Renal pelvis (tissue), 4 donors: Measurements from ENCODE around the gene GPX4. TPM values are rescaled to one million over a fixed set of nuclear protein-coding genes. Genes with fewer than 3 reads are reported as not detected.

Experiments
- DNase-seq: peaks from one replicate; pipeline ENCODE4 v3.0.0-alpha.2; 2013
- polyA plus RNA-seq, 3 donors: library from polyadenylated mRNA; unstranded; fragments of 120-200 nt; gene quantifications; one replicate each; pipeline ENCODE4 v1.2.1, GENCODE V29; 2013; ENCODE audit not compliant: insufficient read length in 3 of 3

The GPX4 gene
- polyA plus RNA-seq, 3 donors: 246 to 301 (median 294) TPM

DNA sequence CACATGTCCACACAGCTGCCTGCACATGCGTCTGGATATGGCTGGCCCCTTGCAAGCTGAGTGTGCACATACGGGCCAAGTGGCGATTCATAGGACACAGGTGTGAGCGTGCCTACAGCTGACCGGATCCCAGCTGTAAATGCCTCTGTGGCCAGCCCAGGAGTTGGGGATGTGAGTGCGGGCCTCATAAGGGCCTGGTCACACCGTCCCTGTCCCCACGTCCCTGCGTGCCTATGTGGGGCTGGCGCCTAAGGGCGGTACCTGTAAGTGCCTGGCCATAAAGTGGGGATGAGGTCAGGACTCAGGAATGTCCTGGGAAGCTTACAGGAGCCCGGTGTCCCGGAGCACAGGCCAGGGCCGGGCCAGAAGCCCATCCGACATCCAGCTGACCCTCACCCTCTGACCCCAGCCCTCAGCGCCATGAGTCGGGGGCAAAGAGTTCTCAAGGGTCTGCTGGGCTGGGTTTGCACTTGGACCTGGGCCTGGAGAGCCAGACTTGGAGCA lies 38.1 kb upstream of the GPX4 start:
- no peak for DNase-seq

DNA sequence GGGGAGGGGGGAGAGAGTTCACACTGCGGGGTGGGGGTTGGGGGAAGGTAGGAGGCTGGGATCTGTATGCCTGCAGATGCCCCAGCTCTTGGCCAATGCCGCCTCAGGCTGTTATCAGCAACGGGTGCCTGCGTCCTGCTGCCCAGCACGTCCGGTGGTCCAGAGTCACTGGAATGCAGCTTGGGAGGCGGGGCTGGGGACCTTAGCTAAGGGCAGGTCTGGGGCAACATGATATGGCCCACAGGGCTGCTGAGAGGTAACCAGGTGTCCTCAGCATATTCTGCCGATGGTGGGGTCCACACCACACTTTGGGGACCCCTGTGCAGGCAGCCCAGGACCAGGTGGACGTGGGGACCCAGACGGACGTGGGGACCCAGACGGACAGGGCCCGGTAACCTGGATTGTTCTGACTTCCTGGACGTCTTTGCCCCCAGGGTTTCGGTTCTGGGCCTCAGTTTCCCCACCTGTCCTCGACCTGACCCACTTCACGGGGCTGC lies 37.5 kb upstream of the GPX4 start:
- DNase-seq: no peak

DNA sequence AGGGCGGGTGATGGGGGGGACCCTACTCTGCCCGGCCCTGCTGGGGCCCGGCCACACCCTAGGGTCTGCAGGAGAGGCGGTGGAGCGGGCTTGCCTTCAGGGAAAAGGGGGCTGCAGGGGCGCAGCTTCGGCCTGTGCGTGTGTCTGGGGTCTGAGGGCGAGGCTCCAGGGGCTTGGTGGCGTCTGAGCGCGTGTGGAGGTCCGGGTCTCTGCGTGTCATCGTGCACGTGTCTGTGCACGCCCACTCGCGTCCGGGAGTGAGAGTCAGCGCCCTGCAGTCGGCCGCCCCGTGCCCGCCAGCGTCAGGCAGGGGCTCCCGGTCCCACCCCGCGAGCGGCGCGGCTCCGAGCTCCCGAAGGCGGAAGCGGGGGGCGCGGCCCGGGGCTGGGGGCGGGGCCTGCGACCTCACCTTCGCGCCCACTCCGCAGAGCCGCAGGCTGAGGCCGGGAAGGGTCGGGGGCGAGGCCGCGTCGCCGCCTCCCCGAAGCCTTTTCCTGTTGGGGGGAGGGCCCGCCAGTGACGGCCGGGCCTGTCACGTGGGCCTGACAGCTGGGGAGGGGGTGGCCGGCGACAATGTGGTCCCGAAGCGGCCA lies 37.0 kb upstream of the GPX4 start, which contains the start of gene ARHGAP45:
ARHGAP45 (plus strand) TSS at position 420 of the 593 bp plus-strand sequence. CDS start 239 bp downstream, outside the sequence.
- no peak for DNase-seq

GRCh38 chr19:1067341-1067957 lies 36.3 kb upstream of the GPX4 start:
- no peak for DNase-seq

DNA sequence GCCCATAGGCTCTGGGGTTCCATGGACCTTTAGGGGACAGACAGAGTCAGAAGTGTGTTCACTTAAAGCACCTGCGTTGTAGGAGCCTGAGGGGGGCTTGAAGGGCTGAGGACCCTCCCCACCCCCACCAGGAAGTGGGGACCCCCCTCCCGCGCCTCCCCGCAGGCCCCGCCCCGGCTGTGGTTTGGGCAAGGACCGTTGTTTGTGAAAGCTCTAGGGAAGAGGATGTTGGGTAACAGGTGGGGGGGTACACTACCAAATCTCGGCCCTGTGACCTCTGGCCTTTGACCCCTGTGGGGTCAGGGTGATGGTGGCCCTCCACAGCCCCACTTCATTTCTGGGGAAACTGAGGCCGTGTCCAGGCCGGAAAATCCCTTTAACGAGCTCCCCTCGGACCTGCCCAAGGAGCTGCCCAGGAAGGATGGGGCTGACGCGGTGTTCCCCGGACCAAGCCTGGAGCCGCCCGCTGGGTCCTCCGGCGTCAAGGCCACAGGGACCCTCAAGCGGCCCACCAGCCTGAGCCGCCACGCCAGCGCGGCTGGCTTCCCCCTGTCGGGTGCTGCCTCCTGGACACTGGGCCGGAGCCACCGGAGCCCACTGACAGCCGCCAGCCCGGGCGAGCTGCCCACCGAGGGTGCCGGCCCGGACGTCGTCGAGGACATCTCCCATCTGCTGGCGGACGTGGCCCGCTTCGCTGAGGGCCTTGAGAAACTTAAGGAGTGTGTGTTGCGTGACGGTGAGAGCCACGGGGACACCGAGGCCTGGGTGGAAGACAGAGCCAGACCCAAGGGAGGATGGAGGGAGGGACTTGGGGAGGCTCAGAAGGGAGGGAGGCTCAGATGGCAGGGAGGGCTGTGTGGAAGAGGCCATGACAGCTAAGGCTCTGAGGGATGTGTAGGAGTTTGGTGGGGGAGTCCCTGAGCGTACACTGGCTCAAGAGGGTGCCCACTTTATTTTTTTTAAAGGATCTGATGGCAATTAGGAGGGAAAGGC lies 35.5 kb upstream of the GPX4 start:
- DNase-seq: no peak

GRCh38 chr19:1069009-1069779 lies 34.6 kb upstream of the GPX4 start:
- DNase-seq: no peak

- no peak for DNase-seq
Observed at GRCh38 chr19:1070576-1070930, 33.2 kb upstream of the GPX4 start.

- DNase-seq: no peak
Observed at GRCh38 chr19:1070931-1071791, 32.6 kb upstream of the GPX4 start.

DNA sequence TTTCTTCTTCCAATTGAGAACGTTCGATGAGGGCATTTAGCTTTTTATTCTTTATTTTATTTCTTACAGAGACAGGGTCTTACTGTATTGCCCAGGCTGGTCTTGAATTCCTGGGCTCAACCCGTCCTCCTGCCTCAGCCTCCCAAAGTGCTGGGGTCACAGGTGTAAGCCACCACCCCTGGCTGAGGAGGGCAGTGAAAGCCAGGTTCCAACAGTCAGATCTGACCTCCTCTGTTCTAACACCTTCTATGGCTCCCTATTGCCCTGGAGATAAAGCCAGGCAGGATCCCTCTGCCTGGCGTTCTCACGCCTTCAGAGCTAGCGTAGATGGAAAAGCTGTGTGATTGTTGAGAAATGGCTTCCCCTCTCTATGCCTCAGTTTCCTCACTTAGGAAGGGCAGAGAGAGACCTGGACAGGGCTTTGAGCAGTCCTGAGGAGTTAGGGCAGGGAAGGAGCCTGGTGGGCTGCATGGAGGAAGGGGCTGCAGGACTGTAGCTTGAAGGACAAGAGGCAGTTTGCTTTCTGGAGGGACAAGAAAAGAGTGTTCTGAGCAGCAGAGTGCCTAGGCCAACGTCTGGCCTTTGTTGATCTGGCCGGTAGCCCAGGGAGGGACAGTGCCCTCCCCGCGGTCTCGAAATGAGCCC lies 31.3 kb upstream of the GPX4 start:
- DNase-seq: no peak

DNA sequence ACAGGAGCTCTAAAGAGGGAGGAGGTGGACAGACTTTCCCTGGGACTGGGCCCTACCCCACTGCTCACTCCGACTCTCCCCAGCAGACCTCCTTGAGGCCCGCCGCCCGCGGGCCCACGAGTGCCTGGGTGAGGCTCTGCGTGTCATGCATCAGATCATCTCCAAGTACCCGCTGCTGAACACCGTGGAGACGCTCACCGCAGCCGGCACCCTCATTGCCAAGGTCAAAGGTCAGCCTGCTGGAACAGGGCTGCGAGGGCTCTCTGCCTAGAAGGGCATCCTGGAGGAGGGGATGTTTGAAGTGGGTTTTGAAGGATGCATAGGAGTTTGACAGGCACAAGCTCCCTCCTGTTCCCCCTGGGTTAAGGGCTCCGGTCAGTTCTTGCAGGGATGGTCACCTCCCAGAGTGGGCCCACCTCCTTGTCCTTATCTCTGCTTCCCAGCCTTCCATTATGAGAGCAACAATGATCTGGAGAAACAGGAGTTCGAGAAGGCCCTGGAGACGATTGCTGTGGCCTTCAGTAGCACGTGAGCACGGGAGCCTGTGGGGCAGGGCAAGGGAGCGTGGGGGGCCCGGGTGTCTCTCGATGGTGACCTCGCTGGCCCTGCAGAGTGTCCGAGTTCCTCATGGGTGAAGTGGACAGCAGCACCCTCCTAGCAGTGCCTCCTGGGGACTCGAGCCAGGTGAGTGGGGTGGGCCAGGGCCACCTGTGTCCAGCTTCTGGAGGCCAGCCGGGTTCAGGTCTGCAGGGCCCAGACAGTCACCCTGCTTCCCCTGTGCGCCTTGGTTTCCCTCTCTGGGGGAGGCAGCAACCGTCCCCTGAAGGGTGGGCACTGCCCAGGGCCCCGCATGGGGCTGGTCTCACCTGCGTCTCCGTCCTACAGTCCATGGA lies 30.5 kb upstream of the GPX4 start:
- no peak for DNase-seq

DNA sequence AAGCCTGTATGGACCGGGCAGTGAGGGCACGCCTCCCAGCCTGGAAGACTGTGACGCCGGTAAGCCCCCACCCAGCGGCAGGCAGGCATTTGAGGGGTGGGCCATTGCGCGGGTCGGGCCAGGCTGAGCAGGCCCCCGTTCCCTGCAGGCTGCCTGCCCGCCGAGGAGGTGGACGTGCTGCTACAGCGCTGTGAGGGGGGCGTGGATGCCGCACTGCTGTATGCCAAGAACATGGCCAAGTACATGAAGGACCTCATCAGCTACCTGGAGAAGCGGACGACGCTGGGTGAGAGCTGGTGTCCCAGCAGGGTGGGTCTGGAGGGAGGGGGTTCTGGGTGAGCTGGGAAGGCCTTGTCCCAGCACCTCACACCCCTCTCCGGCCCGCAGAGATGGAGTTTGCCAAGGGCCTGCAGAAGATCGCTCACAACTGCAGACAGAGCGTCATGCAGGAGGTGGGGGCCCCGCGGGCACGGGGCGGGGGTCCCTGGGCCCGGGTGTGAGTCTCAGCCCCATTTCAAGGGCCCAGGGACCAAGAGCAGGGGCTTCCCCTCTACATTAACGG lies 29.8 kb upstream of the GPX4 start:
- no peak for DNase-seq

GRCh38 chr19:1074544-1075283 lies 29.1 kb upstream of the GPX4 start:
- no peak for DNase-seq

DNA sequence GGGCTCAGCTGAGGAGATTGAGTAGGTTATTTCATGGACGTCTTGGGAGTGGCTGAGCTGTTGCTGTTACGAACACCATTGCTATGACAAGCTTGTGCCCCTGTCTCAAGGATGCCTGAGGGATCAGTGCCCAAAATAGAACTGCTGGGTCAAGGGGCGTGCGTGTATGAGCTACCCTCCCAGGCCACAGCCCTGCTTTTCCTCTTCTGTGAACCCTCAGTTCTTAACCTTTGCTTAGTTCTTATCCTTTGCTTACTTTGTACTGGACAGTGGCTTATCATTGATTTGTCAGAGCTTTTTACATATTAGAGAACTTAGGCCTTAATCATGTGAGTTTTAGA lies 27.8 kb upstream of the GPX4 start:
- no peak for DNase-seq

GRCh38 chr19:1076951-1077350 lies 26.8 kb upstream of the GPX4 start:
- DNase-seq: no peak

DNA sequence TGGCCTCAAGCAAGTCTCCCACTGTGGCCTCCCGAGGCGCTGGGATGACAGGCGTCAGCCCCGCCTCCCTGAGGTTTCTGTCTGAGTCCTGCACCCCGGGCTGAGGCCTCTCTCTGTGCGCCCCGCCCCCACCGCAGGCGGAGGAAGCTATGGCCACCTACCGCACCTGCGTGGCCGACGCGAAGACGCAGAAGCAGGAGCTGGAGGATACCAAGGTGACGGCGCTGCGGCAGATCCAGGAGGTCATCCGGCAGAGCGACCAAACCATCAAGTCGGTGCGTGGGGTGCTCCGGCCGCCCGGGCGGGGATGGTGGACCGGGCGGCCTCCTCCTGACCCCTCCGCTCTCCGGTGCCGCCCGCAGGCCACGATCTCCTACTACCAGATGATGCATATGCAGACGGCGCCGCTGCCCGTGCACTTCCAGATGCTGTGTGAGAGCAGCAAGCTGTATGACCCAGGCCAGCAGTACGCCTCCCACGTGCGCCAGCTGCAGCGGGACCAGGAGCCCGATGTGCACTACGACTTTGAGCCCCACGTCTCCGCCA lies 24.2 kb upstream of the GPX4 start:
- no peak for DNase-seq

GRCh38 chr19:1080360-1081161 lies 23.2 kb upstream of the GPX4 start:
- no peak for DNase-seq
